ENCODE measurements around the gene DOP1A. TPM values are rescaled to one million over a fixed set of nuclear protein-coding genes. Genes with fewer than 3 reads are reported as not detected.

Gene DOP1A
- polyA plus RNA-seq, 3 donors, result 2.1 to 8.9 (median 2.5) TPM

GRCh38 chr6:83176246-83176645 lies 108.8 kb downstream of the DOP1A start:
- no peaks in the 10 kb centered on the region for H3K9me3 Mint-ChIP-seq
- H3K4me1 ChIP-seq (ENCODE audit: control insufficient read depth in 1 of 2, insufficient read depth in 2 of 2, low read length in 2 of 2), result no peaks in the 10 kb centered on the region
- H3K36me3 ChIP-seq (replicated peaks in 1 of 2; ENCODE audit: control insufficient read depth in 1 of 2, insufficient read depth in 2 of 2, low read length in 2 of 2), result peaks cover 59 to 93% of the 10 kb centered on the region in 2 donors
- H3K27ac ChIP-seq (ENCODE audit: low read depth in 1 of 2, low read length in 2 of 2), result no peak overlapping the region
- no peaks in the 10 kb centered on the region for H3K9me3 ChIP-seq (replicated peaks in 1 of 2; ENCODE audit: control insufficient read depth in 1 of 2, insufficient read depth in 1 of 2, low read length in 2 of 2)
- no peak overlapping the region for H3K4me2 ChIP-seq (replicated peaks; ENCODE audit: extremely low read depth, low read length, poor library complexity, severe bottlenecking)
- H3K9ac ChIP-seq (ENCODE audit: insufficient read depth, low read length, poor library complexity, severe bottlenecking), result no peak overlapping the region
- 100% methylated on average over 3 of the region's 4 CpGs for WGBS (ENCODE audit: insufficient coverage)
- H3K27me3 Mint-ChIP-seq (ENCODE audit: low read depth in 3 of 3), result no peaks in the 10 kb centered on the region
- intact Hi-C loops (cut with micrococcal nuclease), result no loop called here
- no peaks in the 10 kb centered on the region for H3K79me2 ChIP-seq (ENCODE audit: insufficient read depth, low read length)
- H3K27me3 ChIP-seq (ENCODE audit: control insufficient read depth in 2 of 2, insufficient read depth in 2 of 2, low read length in 2 of 2), result no peaks in the 10 kb centered on the region
- DNase-seq, result no peak
- H3K4me3 Mint-ChIP-seq, result no peak overlapping the region
- no peak overlapping the region for H3K4me3 ChIP-seq (replicated peaks in 1 of 3; ENCODE audit: low read depth in 2 of 3, low read length in 3 of 3)
- no peaks in the 10 kb centered on the region for H3K4me1 Mint-ChIP-seq
- peak overlapping the region in 1 of 7 donors; percentile 46 for H3K27ac Mint-ChIP-seq
- no peak for TF ChIP-seq CTCF (IDR thresholded peaks at IDR 0.05)
- H3K36me3 Mint-ChIP-seq, result peaks cover 60 to 84% of the 10 kb centered on the region in 2 donors
- H2AFZ ChIP-seq (ENCODE audit: insufficient read depth, low read depth, low read length, poor library complexity, severe bottlenecking), result no peak overlapping the region
- no peaks in the 10 kb centered on the region for H4K20me1 ChIP-seq (ENCODE audit: insufficient read depth, low read length)

- Mint-ChIP-seq H3K27me3 (ENCODE audit: low read depth in 3 of 3) (no peaks in the 10 kb centered on the region), H3K9me3 (peaks cover 0 to 2% (median 0%) of the 10 kb centered on the region in 7 donors), H3K4me3 (no peak overlapping the region), H3K4me1 (no peaks in the 10 kb centered on the region), H3K36me3 (peaks cover 65 to 83% of the 10 kb centered on the region in 2 donors), H3K27ac (no peak overlapping the region)
- no peaks in the 10 kb centered on the region for H4K20me1 ChIP-seq (ENCODE audit: insufficient read depth, low read length)
- no peak overlapping the region for H3K4me2 ChIP-seq (replicated peaks; ENCODE audit: extremely low read depth, low read length, poor library complexity, severe bottlenecking)
- no peak overlapping the region for H3K4me3 ChIP-seq (replicated peaks in 1 of 3; ENCODE audit: low read depth in 2 of 3, low read length in 3 of 3)
- no peak for DNase-seq
- no peaks in the 10 kb centered on the region for H3K4me1 ChIP-seq (ENCODE audit: control insufficient read depth in 1 of 2, insufficient read depth in 2 of 2, low read length in 2 of 2)
- no peak overlapping the region for H3K27ac ChIP-seq (ENCODE audit: low read depth in 1 of 2, low read length in 2 of 2)
- H3K9ac ChIP-seq (ENCODE audit: insufficient read depth, low read length, poor library complexity, severe bottlenecking), result no peak overlapping the region
- no peaks in the 10 kb centered on the region for H3K9me3 ChIP-seq (replicated peaks in 1 of 2; ENCODE audit: control insufficient read depth in 1 of 2, insufficient read depth in 1 of 2, low read length in 2 of 2)
- no peaks in the 10 kb centered on the region for H3K27me3 ChIP-seq (ENCODE audit: control insufficient read depth in 2 of 2, insufficient read depth in 2 of 2, low read length in 2 of 2)
- H3K36me3 ChIP-seq (replicated peaks in 1 of 2; ENCODE audit: control insufficient read depth in 1 of 2, insufficient read depth in 2 of 2, low read length in 2 of 2), result peaks cover 61 to 92% of the 10 kb centered on the region in 2 donors
- no peak for TF ChIP-seq CTCF (IDR thresholded peaks at IDR 0.05)
- H2AFZ ChIP-seq (ENCODE audit: insufficient read depth, low read depth, low read length, poor library complexity, severe bottlenecking), result no peak overlapping the region
- intact Hi-C loops (cut with micrococcal nuclease), result no loop called here
- H3K79me2 ChIP-seq (ENCODE audit: insufficient read depth, low read length), result no peaks in the 10 kb centered on the region
Measured at GRCh38 chr6:83180426-83180950, 113.0 kb downstream of the DOP1A start.
